ENCODE results near the gene MBLAC1.

MBLAC1 gene

GRCh38 chr7:100080907-100081534 lies 45.7 kb upstream of the MBLAC1 start:
- Histone ChIP-seq H3K9ac (ENCODE audit: low read depth, low read length) (peak overlapping the region; percentile 90), H2AFZ (ENCODE audit: low read depth, low read length) (peak overlapping the region; percentile 81), H3K27me3 (ENCODE audit: insufficient read depth, low read length, poor library complexity) (no peaks in the 10 kb centered on the region), H3K4me1 (ENCODE audit: insufficient read depth, low read length) (peaks cover 34% of the 10 kb centered on the region), H3K4me2 (ENCODE audit: insufficient read depth, low read length) (peak overlapping the region; percentile 79), H4K20me1 (ENCODE audit: insufficient read depth, low read length) (peaks cover 21% of the 10 kb centered on the region), H3K27ac (ENCODE audit: low read length) (peak overlapping the region; percentile 87), H3K79me2 (ENCODE audit: insufficient read depth, low read length) (peaks cover 55% of the 10 kb centered on the region), H3K4me3 (ENCODE audit: low read depth in 1 of 2, low read length in 2 of 2) (peak overlapping the region; percentile 92), H3K36me3 (ENCODE audit: insufficient read depth, low read length) (peaks cover 45% of the 10 kb centered on the region), H3K9me3 (ENCODE audit: insufficient read depth, low read length, severe bottlenecking) (no peaks in the 10 kb centered on the region)
- DNase-seq (peak; percentile 27), ATAC-seq (ENCODE audit: insufficient read depth, low read depth) (peak; percentile 3; the same call in 2 of the 3 replicates)
- TF ChIP-seq, protein P1, sequence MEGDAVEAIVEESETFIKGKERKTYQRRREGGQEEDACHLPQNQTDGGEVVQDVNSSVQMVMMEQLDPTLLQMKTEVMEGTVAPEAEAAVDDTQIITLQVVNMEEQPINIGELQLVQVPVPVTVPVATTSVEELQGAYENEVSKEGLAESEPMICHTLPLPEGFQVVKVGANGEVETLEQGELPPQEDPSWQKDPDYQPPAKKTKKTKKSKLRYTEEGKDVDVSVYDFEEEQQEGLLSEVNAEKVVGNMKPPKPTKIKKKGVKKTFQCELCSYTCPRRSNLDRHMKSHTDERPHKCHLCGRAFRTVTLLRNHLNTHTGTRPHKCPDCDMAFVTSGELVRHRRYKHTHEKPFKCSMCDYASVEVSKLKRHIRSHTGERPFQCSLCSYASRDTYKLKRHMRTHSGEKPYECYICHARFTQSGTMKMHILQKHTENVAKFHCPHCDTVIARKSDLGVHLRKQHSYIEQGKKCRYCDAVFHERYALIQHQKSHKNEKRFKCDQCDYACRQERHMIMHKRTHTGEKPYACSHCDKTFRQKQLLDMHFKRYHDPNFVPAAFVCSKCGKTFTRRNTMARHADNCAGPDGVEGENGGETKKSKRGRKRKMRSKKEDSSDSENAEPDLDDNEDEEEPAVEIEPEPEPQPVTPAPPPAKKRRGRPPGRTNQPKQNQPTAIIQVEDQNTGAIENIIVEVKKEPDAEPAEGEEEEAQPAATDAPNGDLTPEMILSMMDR (IDR thresholded peaks at IDR 0.05; ENCODE audit: borderline replicate concordance, extremely low read depth, low read length, poor library complexity, severe bottlenecking): no peak
- TF ChIP-seq EZH2 (IDR thresholded peaks at IDR 0.05; ENCODE audit: borderline replicate concordance, low read depth, low read length, severe bottlenecking): no peak

GRCh38 chr7:100081535-100082102 lies 45.1 kb upstream of the MBLAC1 start, which contains the start of gene ZNF3:
Gene ZNF3 (minus strand): TSS chr7:100081723. CDS start chr7:100077357, 4,366 bp downstream.
- DNase-seq (peak; percentile 99), ATAC-seq (ENCODE audit: insufficient read depth, low read depth) (peak; percentile 96)
- Histone ChIP-seq H3K36me3 (ENCODE audit: insufficient read depth, low read length) (peaks cover 39% of the 10 kb centered on the region), H3K79me2 (ENCODE audit: insufficient read depth, low read length) (peaks cover 49% of the 10 kb centered on the region), H3K27me3 (ENCODE audit: insufficient read depth, low read length, poor library complexity) (no peaks in the 10 kb centered on the region), H3K4me1 (ENCODE audit: insufficient read depth, low read length) (peaks cover 34% of the 10 kb centered on the region), H2AFZ (ENCODE audit: low read depth, low read length) (peak within 1 kb of the TSS; percentile 81), H4K20me1 (ENCODE audit: insufficient read depth, low read length) (peaks cover 21% of the 10 kb centered on the region), H3K4me2 (ENCODE audit: insufficient read depth, low read length) (peak within 1 kb of the TSS; percentile 79), H3K27ac (ENCODE audit: low read length) (peak within 1 kb of the TSS; percentile 87), H3K4me3 (ENCODE audit: low read depth in 1 of 2, low read length in 2 of 2) (peak within 1 kb of the TSS; percentile 92), H3K9ac (ENCODE audit: low read depth, low read length) (peak within 1 kb of the TSS; percentile 90), H3K9me3 (ENCODE audit: insufficient read depth, low read length, severe bottlenecking) (no peaks in the 10 kb centered on the region)
- TF ChIP-seq EZH2 (IDR thresholded peaks at IDR 0.05; ENCODE audit: borderline replicate concordance, low read depth, low read length, severe bottlenecking): no peak
- TF ChIP-seq, protein P1 (IDR thresholded peaks at IDR 0.05; ENCODE audit: borderline replicate concordance, extremely low read depth, low read length, poor library complexity, severe bottlenecking): peak; percentile 95

DNA sequence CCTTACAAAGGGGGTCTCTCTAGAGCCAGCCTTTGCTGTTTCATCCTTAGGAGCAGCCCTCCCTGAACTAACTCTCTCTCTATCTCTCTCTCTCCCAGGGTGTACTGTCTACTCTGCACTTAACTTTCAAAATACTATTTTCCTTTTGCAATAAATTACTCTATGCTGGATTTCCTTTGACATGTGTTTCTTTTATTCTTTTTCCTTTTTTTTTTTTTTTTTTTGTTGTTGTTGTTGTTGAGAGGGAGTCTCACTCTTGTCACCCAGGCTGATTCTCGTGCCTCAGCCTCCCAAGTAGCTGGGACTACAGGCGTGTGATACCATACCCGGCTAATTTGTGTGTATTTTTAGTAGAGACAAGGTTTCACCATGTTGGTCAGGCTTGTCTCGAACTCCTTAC lies 43.8 kb upstream of the MBLAC1 start:
- H3K9ac ChIP-seq (ENCODE audit: low read depth, low read length): no peak overlapping the region
- no peak overlapping the region for H3K27ac ChIP-seq (ENCODE audit: low read length)
- peak overlapping the region; percentile 42; the same call in 1 of the 2 replicates for H2AFZ ChIP-seq (ENCODE audit: low read depth, low read length)

More for the DNA sequence above, 43.8 kb upstream of the MBLAC1 start:
- Histone ChIP-seq H3K36me3 (ENCODE audit: insufficient read depth, low read length) (peaks cover 27% of the 10 kb centered on the region), H3K4me1 (ENCODE audit: insufficient read depth, low read length) (peaks cover 37% of the 10 kb centered on the region), H3K79me2 (ENCODE audit: insufficient read depth, low read length) (peaks cover 38% of the 10 kb centered on the region), H3K4me2 (ENCODE audit: insufficient read depth, low read length) (no peak overlapping the region), H4K20me1 (ENCODE audit: insufficient read depth, low read length) (peaks cover 19% of the 10 kb centered on the region), H3K9me3 (ENCODE audit: insufficient read depth, low read length, severe bottlenecking) (no peaks in the 10 kb centered on the region), H3K4me3 (ENCODE audit: low read depth in 1 of 2, low read length in 2 of 2) (no peak overlapping the region), H3K27me3 (ENCODE audit: insufficient read depth, low read length, poor library complexity) (no peaks in the 10 kb centered on the region)
- TF ChIP-seq EZH2 (IDR thresholded peaks at IDR 0.05; ENCODE audit: borderline replicate concordance, low read depth, low read length, severe bottlenecking): no peak
- TF ChIP-seq, protein P1 (IDR thresholded peaks at IDR 0.05; ENCODE audit: borderline replicate concordance, extremely low read depth, low read length, poor library complexity, severe bottlenecking): no peak
- no peak for ATAC-seq (ENCODE audit: insufficient read depth, low read depth)
- DNase-seq: no peak

Data from DND-41 (cell line).